Activated T-cell treated with anti-CD3 and anti-CD28 coated beads for 4 hours (primary cell): ENCODE measurements around the gene MYO5A.
"Not testable (repeated sequence)": the region's sequence is repeated elsewhere in the genome, so short reads cannot be mapped to it uniquely, and the experiment has no call there.

ENCODE experiments used
- DNase-seq: peaks from one replicate; pipeline ENCODE4 v3.0.0-alpha.2; 2020

The MYO5A gene

GRCh38 chr15:52503788-52504496 is 24.7 kb downstream of the MYO5A start:
- DNase-seq: no peak

DNA sequence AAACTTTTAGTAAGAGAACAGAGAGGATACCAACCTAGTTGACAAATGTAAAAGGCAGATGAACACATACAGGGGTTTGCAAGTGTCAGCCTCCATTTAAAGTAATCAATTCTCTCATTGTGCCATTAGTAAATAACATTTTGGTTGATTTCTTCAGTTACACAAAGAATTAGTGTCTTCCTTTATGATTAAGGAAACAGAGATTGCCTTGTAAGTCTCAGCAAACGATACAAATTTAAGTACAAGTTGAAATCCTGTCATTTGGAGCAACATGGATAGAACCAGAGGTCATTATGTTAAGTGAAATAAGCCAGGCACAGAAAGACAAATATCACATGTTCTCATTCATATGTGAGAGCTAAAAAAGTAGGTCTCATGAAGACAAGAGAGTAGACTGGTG is 26.1 kb downstream of the MYO5A start:
- no peak for DNase-seq

- DNase-seq: no peak
Measured at GRCh38 chr15:52499506-52499905, 29.2 kb downstream of the MYO5A start.

DNA sequence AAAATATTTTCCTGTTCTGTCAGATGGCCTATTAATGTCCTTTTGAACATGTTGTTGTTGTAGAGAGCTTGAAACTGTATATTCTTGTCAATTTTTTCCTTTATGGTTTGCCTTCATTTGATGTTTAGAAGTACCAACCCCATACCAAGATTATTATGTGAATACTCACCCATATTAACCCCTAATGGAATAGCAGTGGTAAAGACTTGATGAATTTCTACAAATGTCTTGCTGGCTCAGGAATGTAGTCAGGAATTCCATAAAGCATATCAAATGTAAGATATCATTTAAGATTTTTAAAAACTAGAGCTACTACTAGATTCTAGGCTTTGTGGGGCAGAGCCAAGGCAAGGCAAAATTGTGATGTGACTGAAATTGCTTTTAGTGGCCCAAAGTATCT is 30.0 kb downstream of the MYO5A start:
- no peak for DNase-seq

- DNase-seq: no peak
Measured at GRCh38 chr15:52496776-52497470, 31.8 kb downstream of the MYO5A start.

DNA sequence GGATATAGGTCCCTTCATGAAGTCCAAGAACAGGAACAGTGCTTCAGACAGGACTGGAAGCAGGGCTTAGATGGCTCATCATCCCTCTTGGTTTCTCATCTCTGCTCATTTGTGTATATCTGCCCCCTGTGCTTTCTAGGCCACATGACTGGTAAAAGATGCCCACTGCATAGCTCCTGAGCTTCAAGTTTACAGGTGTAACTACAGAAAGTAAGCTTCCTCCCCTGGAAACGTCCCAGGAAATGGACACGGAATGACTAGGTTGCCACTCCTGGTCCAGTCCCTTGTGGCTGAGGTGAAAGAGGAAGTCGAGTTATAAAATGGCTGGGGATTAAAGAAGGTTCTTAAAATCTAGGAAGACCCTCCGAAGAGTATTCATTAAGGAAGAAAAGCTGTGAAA is 32.5 kb downstream of the MYO5A start:
- no peak for DNase-seq

DNA sequence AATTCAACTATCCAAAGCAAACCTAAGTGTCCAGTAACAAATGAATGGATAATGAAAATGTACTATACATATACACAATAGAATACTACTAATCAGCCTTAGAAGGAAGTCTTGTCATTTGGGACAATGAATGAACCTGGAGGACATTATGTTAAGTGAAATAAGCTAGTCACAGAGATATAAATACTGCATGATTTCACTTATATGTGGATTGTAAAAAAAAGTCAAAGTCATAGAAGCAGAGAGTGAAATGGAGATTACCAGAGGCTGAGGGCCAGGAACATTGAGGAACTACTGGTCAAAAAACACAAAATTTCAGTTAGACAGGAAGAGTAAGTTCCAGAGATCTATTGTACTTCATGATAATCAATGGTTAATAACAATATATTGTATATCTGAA is 33.6 kb downstream of the MYO5A start:
- no peak for DNase-seq

DNA sequence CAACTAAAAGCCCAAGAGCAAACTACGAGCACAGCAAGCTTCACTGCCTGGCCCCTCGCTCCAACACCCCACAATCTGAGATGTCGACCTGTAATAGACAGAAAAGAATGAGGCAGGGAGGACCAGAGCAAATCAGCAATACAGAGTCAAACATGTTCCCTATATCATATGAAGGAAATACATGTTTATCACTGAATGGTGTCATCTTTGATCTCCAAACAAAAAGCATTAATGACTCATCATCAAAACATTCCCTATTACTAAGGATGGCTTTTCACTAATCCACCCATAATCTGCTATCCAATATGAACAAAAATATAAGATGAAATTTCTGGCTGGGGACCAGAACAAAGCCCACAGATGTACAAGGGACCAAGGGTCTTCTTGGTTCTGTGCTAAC is 34.7 kb downstream of the MYO5A start:
- DNase-seq: no peak

- no peak for DNase-seq
Measured at GRCh38 chr15:52492132-52492531, 36.5 kb downstream of the MYO5A start.

DNA sequence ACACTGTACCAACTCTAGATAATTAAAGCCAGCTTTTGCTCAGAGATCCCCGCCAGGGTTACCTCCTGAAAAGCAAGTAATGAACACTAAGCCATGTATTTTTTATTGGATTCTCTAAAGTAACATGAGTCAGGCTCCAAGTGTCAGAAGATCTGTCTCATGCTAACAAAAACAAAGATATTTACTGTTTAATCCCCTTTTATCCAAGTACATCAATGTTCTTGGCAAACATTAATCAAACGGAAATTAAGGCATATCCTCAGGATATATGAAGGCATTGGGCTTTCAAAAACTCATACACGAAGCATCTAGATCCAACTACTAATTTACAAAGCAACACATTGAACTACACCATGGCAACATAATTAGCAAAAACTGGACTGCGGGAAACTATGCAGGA is 37.2 kb downstream of the MYO5A start:
- DNase-seq: no peak

- not testable (repeated sequence) for DNase-seq
Measured at GRCh38 chr15:52489430-52489829, 39.2 kb downstream of the MYO5A start.

GRCh38 chr15:52488830-52489229 is 39.9 kb downstream of the MYO5A start:
- no peak for DNase-seq

GRCh38 chr15:52486003-52486996 is 42.4 kb downstream of the MYO5A start:
- DNase-seq: no peak

DNA sequence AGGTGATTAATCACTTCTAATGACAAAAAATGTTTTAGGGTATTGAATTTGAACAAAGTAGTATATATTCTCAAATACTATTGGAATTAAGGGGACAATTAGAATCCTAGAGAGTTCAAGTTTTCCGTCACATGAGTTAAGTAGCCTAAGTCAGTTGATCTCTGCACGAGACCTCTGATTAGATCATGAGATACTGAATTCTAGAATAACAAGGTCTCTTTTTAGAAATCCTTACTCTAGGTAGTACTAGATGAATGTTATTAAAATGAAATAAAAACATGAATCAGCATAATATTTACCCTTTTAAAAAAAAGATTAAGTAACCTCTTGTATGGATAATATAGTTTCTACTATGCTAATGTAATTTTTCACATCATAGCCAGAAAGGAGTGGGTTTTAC is 43.4 kb downstream of the MYO5A start:
- no peak for DNase-seq

DNA sequence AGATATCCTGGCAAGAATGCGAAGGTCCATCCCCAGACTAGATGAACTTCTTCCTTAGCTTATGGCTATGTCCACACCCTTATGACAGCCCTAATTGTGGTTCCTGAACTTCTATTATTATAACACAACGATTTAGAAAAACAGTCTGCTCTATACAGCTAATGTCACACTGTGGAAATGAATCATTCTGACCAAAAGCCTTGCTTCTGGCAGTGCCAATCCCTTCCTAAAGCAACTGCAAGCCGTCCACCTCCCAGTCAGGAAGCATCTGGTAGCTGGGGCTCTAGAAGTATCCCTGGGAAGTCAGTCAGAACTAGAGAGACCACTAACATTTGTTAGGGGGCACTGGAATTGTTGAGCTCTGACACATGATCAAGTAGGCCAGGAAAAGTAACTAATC is 45.0 kb downstream of the MYO5A start:
- no peak for DNase-seq

DNA sequence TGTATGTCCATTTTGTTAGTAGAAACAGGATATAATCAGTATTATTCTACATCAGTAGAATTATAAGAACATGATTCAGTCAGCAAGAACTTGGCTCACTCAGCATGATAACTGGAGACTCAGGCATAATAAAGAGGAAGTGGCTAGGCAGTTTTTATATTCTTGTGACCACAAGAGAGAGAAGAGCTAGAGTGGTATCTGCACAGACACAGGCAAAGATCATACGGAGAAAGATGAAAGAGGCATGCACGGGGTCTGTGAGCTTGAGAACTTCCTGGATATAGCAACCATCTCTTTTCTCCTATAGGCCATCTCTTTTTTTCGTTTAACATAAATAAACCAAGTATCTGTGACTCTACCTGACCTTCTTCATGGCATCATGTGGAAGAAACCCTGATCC is 46.8 kb downstream of the MYO5A start:
- peak; percentile 27 for DNase-seq

- no peak for DNase-seq
Measured at GRCh38 chr15:52480990-52481389, 47.7 kb downstream of the MYO5A start.

DNA sequence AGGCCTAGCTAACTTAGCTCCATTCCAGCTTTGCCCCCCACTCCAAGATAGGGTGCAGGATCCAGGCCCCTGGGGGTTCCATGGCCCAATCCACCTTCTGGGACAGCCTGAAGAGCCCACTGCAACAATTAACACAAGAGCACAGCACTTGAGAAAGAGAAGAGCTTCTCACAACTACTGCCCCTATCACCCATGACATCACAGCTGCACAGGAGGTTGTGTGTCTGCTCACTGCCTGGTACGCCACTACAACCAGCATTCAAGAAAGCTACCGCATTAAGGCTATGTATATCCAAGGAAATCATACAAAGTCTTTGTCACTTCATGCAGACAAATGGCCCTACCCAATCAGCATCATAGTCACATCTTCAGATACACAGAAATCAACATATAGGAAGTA is 62.0 kb downstream of the MYO5A start:
- no peak for DNase-seq

GRCh38 chr15:52466134-52466701 is 62.5 kb downstream of the MYO5A start:
- DNase-seq: no peak

DNA sequence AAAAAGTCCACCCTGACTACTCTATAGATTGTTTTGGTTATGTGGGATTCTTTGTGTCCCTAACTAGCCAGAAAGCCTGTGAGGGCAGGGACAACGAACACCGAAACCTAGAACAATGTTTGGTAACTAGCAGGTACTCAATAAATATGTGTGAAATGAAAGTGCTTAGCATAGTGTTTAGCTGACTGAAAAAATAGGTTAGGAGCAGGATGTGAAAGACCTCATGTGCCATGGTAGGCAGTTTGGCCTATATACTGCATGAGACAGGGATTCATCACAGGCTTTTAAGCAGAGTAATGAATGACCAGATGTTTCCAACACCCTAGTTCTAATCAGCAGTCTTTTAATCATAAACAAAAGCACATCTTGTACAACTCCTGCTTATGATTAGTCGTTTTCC is 64.2 kb downstream of the MYO5A start:
- no peak for DNase-seq

DNA sequence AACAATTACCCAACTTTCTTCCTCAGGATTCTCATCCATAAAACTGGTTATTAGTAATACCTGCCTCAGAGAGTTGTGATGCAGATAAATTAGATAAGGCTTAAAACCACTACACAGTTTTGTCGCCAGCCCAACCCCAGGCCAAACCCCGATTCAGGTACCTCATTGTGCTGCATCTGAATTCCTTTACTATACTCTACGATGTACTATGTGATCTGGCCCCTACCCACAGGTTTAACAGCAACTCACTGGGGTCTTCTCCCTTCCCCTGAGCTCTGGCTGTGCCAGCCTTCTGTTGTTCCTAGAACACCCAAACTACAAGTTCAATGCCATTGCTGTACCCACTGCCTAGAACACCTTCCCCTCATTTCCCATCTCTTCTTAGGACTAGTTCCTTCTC is 64.6 kb downstream of the MYO5A start:
- DNase-seq: no peak

DNA sequence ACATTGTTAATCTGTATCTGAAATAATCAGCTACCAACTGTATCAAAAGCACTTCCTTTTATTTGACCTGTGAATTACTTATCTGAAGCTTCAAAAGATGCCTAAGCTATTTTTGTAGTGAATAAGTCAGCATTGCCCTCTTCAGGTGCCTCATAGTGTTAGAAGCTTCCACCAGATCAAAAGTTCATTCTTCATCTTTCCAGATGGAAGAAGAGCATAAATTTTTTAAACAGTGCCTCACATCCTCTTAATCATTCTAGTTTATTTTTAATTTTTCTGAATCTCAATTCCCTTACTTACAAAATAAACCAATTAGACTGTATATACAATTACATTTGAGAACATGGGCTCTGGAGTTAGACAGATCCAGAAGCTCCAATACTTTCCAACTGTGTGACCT is 65.0 kb downstream of the MYO5A start:
- no peak for DNase-seq

- DNase-seq: no peak
Measured at GRCh38 chr15:52462806-52463360, 65.8 kb downstream of the MYO5A start.
